ENCODE results near the gene MAGEF1. TPM values are rescaled to one million over a fixed set of nuclear protein-coding genes. Genes with fewer than 3 reads are reported as not detected.

Gene MAGEF1
- total RNA-seq, 4 donors from 2014 or later = 48.8 to 70.8 (median 63.5) TPM

- DNase-seq = no peak
- Histone ChIP-seq H3K27me3 (no peaks in the 10 kb centered on the region), H3K4me1 (peaks cover 0 to 6% of the 10 kb centered on the region in 2 donors), H3K4me3 (replicated peaks in 1 of 3) (no peak overlapping the region), H3K9me3 (no peaks in the 10 kb centered on the region), H3K36me3 (no peaks in the 10 kb centered on the region), H3K27ac (no peak overlapping the region)
- 93 to 94% methylated on average over 10 of the region's 10 CpGs for WGBS, 2 donors
- intact Hi-C loops (cut with DNase I) = no loop called here
- TF ChIP-seq CTCF (IDR thresholded peaks at IDR 0.05) (no peak), POLR2A (IDR thresholded peaks at IDR 0.05) (no peak)
Observed at GRCh38 chr3:184680385-184681345, 31.2 kb downstream of the MAGEF1 start.

- no peaks in the 10 kb centered on the region for H3K27me3 ChIP-seq
- H3K4me3 ChIP-seq (replicated peaks in 1 of 3) = no peak overlapping the region
- H3K36me3 ChIP-seq = no peaks in the 10 kb centered on the region
- TF ChIP-seq CTCF (IDR thresholded peaks at IDR 0.05) = no peak
- no peak for TF ChIP-seq POLR2A (IDR thresholded peaks at IDR 0.05)
- no peaks in the 10 kb centered on the region for H3K9me3 ChIP-seq
- 42 to 43% methylated on average over 20 to 22 of the region's 24 CpGs for WGBS, 2 donors
- H3K4me1 ChIP-seq = peaks cover 0 to 6% of the 10 kb centered on the region in 2 donors
- intact Hi-C loops (cut with DNase I) = no loop called here
- H3K27ac ChIP-seq = no peak overlapping the region
- no peak for DNase-seq
Observed at GRCh38 chr3:184679056-184679816, 32.6 kb downstream of the MAGEF1 start.

- 72 to 73% methylated on average over 15 to 16 of the region's 16 CpGs for WGBS, 2 donors
- intact Hi-C loops (cut with DNase I) = no loop called here
- no peaks in the 10 kb centered on the region for H3K36me3 ChIP-seq
- no peak overlapping the region for H3K4me3 ChIP-seq (replicated peaks in 1 of 3)
- no peaks in the 10 kb centered on the region for H3K9me3 ChIP-seq
- no peaks in the 10 kb centered on the region for H3K27me3 ChIP-seq
- peaks cover 0 to 6% of the 10 kb centered on the region in 2 donors for H3K4me1 ChIP-seq
- H3K27ac ChIP-seq = no peak overlapping the region
- no peak for DNase-seq
- TF ChIP-seq CTCF (IDR thresholded peaks at IDR 0.05) (no peak), POLR2A (IDR thresholded peaks at IDR 0.05) (no peak)
Observed at GRCh38 chr3:184678317-184679055, 33.4 kb downstream of the MAGEF1 start.

- no peaks in the 10 kb centered on the region for H3K9me3 ChIP-seq
- H3K27me3 ChIP-seq = no peaks in the 10 kb centered on the region
- WGBS, 2 donors = 89 to 91% methylated on average over 14 to 15 of the region's 17 CpGs
- no peak for DNase-seq
- intact Hi-C loops (cut with DNase I) = no loop called here
- TF ChIP-seq CTCF (IDR thresholded peaks at IDR 0.05) = no peak
- TF ChIP-seq POLR2A (IDR thresholded peaks at IDR 0.05) = no peak
- no peak overlapping the region for H3K27ac ChIP-seq
- H3K4me1 ChIP-seq = peaks cover 0 to 6% of the 10 kb centered on the region in 2 donors
- H3K4me3 ChIP-seq (replicated peaks in 1 of 3) = no peak overlapping the region
- no peaks in the 10 kb centered on the region for H3K36me3 ChIP-seq
Observed at GRCh38 chr3:184677344-184678316, 34.2 kb downstream of the MAGEF1 start.
